ENCODE results near the gene OR10A3. TPM values are rescaled to one million over a fixed set of nuclear protein-coding genes. Genes with fewer than 3 reads are reported as not detected.

Gene OR10A3
- total RNA-seq, 1 experiment from 2014 or later = not detected

GRCh38 chr11:7971846-7972245 lies 30.3 kb upstream of the OR10A3 start:
- H3K4me1 Mint-ChIP-seq = peaks cover 45% of the 10 kb centered on the region
- H3K36me3 Mint-ChIP-seq = peaks cover 6% of the 10 kb centered on the region
- no peak overlapping the region for H3K4me3 Mint-ChIP-seq
- H3K9me3 Mint-ChIP-seq = peaks cover 12% of the 10 kb centered on the region
- no peaks in the 10 kb centered on the region; the same call in 1 of the 2 replicates for H3K27me3 Mint-ChIP-seq (ENCODE audit: low read depth)
- no peak for DNase-seq (ENCODE audit: low spot score)
- ChIA-PET POLR2A (no interaction called here), CTCF (no interaction called here)
- TF ChIP-seq PRRX2 (CRISPR knock-in tag; IDR thresholded peaks at IDR 0.05) = no peak
- TF ChIP-seq TEAD4 (CRISPR knock-in tag; IDR thresholded peaks at IDR 0.05) = no peak
- TF ChIP-seq NR2C2 (CRISPR knock-in tag; IDR thresholded peaks at IDR 0.05) = no peak
- TF ChIP-seq MLX (CRISPR knock-in tag; IDR thresholded peaks at IDR 0.05) = no peak
- TF ChIP-seq NR1H2 (CRISPR knock-in tag; IDR thresholded peaks at IDR 0.05) = no peak
- TF ChIP-seq JUN (CRISPR knock-in tag; IDR thresholded peaks at IDR 0.05) = no peak
- no peak for TF ChIP-seq ZNF138 (CRISPR knock-in tag; conservative IDR thresholded peaks at IDR 0.05)
- TF ChIP-seq NR3C1 (CRISPR knock-in tag; conservative IDR thresholded peaks at IDR 0.05; ENCODE audit: low read depth) = no peak
- no peak for TF ChIP-seq IRF2 (CRISPR knock-in tag; IDR thresholded peaks at IDR 0.05; ENCODE audit: borderline replicate concordance, low read depth)
- no peak for TF ChIP-seq AFF4 (CRISPR knock-in tag; IDR thresholded peaks at IDR 0.05; ENCODE audit: borderline replicate concordance)
- no peak for TF ChIP-seq ZNF396 (CRISPR knock-in tag; IDR thresholded peaks at IDR 0.05; ENCODE audit: borderline replicate concordance)
- no peak for TF ChIP-seq ZNF219 (CRISPR knock-in tag; IDR thresholded peaks at IDR 0.05; ENCODE audit: borderline replicate concordance)
- no peak for TF ChIP-seq SP1 (CRISPR knock-in tag; conservative IDR thresholded peaks at IDR 0.05)
- H3K27ac Mint-ChIP-seq = no peak overlapping the region
- no peak for ATAC-seq

GRCh38 chr11:7969756-7970646 lies 28.5 kb upstream of the OR10A3 start:
- Mint-ChIP-seq H3K27me3 (ENCODE audit: low read depth) (no peaks in the 10 kb centered on the region; the same call in 1 of the 2 replicates), H3K36me3 (peaks cover 6% of the 10 kb centered on the region), H3K4me3 (peak overlapping the region; percentile 46), H3K9me3 (peaks cover 12% of the 10 kb centered on the region), H3K27ac (peak overlapping the region; percentile 69), H3K4me1 (peaks cover 44% of the 10 kb centered on the region)
- peak; percentile 19 for DNase-seq (ENCODE audit: low spot score)
- CTCF ChIA-PET = interaction anchor here (0.6 to 1.9 kb wide), 5 partner anchors 14 to 68 kb away, joined by 3 to 12 read pairs (median 7); partner anchors contain the start of gene EIF3F
- peak; percentile 86 for ATAC-seq
- POLR2A ChIA-PET = interaction anchor here (0.8 kb wide), 1 partner anchor 64 kb away, joined by 3 read pairs; no protein-coding TSS in a partner anchor
- TF ChIP-seq AR (CRISPR knock-in tag; IDR thresholded peaks at IDR 0.05) (no peak), ARID4B (CRISPR knock-in tag; IDR thresholded peaks at IDR 0.05; ENCODE audit: borderline replicate concordance) (no peak), E2F1 (CRISPR knock-in tag; IDR thresholded peaks at IDR 0.05) (no peak), STAT6 (CRISPR knock-in tag; conservative IDR thresholded peaks at IDR 0.05; ENCODE audit: low read depth) (no peak), ZNF671 (CRISPR knock-in tag; IDR thresholded peaks at IDR 0.05) (no peak)

Data from WTC11 (cell line).